ENCODE measurements around the gene TMEM86A.

Gene TMEM86A

DNA sequence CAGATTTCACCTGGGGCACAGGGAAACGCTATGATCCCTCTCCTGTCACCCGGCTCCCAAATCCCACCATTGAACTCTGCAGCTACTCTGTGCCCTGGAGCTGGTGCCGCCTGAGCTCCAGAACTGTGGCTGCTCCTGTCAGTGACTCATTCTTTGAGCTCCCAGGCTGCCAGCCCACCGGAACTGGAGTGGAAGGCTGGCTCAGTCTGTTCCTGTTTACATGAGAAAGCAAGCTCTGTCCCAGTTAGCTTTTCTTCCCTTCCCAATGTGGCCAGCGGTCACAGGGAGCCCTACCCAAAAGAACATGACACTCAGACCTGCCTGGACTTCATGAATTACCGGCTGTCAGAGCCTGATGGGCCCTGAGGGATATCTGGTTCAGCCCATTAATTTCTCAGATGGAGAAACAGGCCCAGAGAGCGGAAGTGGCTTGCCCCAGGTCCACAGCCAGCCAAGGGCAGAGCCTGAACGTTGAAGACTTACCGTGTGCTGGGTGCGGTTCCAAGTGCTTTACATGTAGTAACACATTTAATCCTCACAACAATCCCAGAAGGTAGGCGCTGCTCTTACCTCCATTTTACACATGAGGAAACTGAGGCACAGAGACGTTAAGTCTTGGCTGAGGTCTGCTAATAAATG, 51.2 kb downstream of the TMEM86A start:
- H3K4me1 ChIP-seq: peaks cover 9% of the 10 kb centered on the region
- no peak overlapping the region for H3K4me2 ChIP-seq
- no peaks in the 10 kb centered on the region for H3K27me3 ChIP-seq
- H4K20me1 ChIP-seq: no peaks in the 10 kb centered on the region
- H3K36me3 ChIP-seq: no peaks in the 10 kb centered on the region
- no peak overlapping the region for H3K27ac ChIP-seq
- no peak overlapping the region for H3K9ac ChIP-seq
- H3K4me3 ChIP-seq: no peak overlapping the region
- no peaks in the 10 kb centered on the region for H3K9me3 ChIP-seq
- TF ChIP-seq Cebpa-rat (IDR thresholded peaks at IDR 0.05): no peak

DNA sequence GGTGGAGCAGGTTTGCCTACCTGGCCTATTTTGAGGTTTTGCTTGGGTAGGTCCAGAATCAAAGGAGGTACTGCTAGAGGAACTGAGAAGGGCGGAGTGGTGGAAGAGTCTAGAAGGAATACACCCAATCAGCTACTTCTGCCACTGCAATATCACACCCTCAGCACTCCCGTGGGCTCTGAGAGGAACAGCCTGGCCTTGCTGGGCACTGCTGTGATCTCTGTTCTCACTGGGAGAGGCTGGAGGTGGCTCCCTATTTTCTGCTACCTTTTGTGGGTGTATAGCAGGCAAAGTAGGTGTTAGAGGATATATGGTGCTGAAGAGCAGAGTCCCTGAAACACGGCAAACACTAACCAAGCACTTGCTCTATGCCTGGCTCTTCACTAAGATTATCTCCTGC, 52.4 kb downstream of the TMEM86A start:
- Histone ChIP-seq H3K27ac (no peak overlapping the region), H3K4me1 (peaks cover 9% of the 10 kb centered on the region), H3K36me3 (no peaks in the 10 kb centered on the region), H3K9ac (no peak overlapping the region), H3K9me3 (no peaks in the 10 kb centered on the region), H4K20me1 (no peaks in the 10 kb centered on the region), H3K4me3 (no peak overlapping the region), H3K4me2 (no peak overlapping the region), H3K27me3 (no peaks in the 10 kb centered on the region)
- no peak for TF ChIP-seq Cebpa-rat (IDR thresholded peaks at IDR 0.05)

DNA sequence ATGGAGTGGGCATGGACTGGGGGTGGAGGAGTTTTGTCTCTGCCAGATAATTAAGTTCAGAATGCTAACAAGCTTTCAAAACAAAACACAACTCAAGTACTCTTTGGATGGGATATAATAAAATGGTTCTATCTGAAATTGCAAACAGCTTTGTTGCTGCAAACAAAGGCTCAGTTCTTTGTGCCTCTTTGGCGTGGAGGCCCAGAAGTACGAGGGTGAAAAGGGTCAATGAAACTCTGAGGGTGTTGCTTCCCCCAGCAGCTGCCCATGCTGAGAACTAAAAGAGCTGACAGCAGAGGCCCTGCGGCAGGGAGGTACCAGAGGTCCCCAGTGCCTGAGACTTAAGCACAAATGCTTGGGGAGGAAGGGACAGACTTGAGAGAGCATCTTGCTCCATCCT, 53.9 kb downstream of the TMEM86A start:
- TF ChIP-seq Cebpa-rat (IDR thresholded peaks at IDR 0.05): no peak
- Histone ChIP-seq H3K4me2 (no peak overlapping the region), H3K4me3 (no peak overlapping the region)

DNA sequence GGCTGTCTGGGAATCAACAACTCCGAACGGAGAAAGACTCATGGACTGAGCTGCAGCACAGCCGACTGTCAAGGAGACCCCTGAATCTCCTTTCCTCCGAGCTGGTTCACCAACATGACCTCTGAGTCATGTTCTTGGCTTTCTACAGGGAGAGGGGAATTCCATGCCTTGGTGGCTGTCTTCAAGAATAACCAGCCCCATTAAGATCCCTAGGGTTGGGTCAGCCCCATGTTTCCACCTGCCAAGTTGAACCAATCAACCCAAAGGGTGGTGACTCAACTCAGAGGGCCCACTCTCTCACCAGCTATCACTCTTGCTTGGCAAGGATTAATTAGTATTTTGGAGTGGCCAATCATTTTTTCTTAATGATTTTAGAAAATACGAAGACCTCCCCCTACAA, 55.7 kb downstream of the TMEM86A start:
- no peaks in the 10 kb centered on the region for H3K27me3 ChIP-seq
- H3K4me3 ChIP-seq: no peak overlapping the region
- no peaks in the 10 kb centered on the region for H3K36me3 ChIP-seq
- TF ChIP-seq Cebpa-rat (IDR thresholded peaks at IDR 0.05): no peak
- no peak overlapping the region for H3K27ac ChIP-seq
- H4K20me1 ChIP-seq: no peaks in the 10 kb centered on the region
- no peak overlapping the region for H3K9ac ChIP-seq
- H3K9me3 ChIP-seq: no peaks in the 10 kb centered on the region
- H3K4me1 ChIP-seq: peaks cover 9% of the 10 kb centered on the region
- no peak overlapping the region for H3K4me2 ChIP-seq

More for the DNA sequence above, 53.9 kb downstream of the TMEM86A start:
- H3K9ac ChIP-seq: no peak overlapping the region
- no peak overlapping the region for H3K27ac ChIP-seq
- H3K36me3 ChIP-seq: no peaks in the 10 kb centered on the region
- H3K4me1 ChIP-seq: peaks cover 9% of the 10 kb centered on the region
- H3K9me3 ChIP-seq: no peaks in the 10 kb centered on the region
- no peaks in the 10 kb centered on the region for H3K27me3 ChIP-seq
- no peaks in the 10 kb centered on the region for H4K20me1 ChIP-seq

All from BLaER1 (cell line).